ENCODE results near the gene PAOX. TPM values are rescaled to one million over a fixed set of nuclear protein-coding genes. Genes with fewer than 3 reads are reported as not detected.

Gene PAOX
- total RNA-seq, 1 donor from 2014 or later: 3.4 TPM

- peak; percentile 30 for DNase-seq
- intact Hi-C loops (cut with DNase I): no loop called here
- ATAC-seq (ENCODE audit: poor library complexity): no peak
Measured at GRCh38 chr10:133347710-133348517, 31.1 kb upstream of the PAOX start.

GRCh38 chr10:133349160-133349568, 29.9 kb upstream of the PAOX start:
- ATAC-seq (ENCODE audit: poor library complexity): no peak
- intact Hi-C loops (cut with DNase I): no loop called here
- DNase-seq: peak; percentile 21

GRCh38 chr10:133349577-133350011, 29.5 kb upstream of the PAOX start:
- intact Hi-C loops (cut with DNase I): no loop called here
- ATAC-seq (ENCODE audit: poor library complexity) (no peak), DNase-seq (peak; percentile 22)

GRCh38 chr10:133350283-133350949, 28.6 kb upstream of the PAOX start:
- peak; percentile 35 for DNase-seq

GRCh38 chr10:133350950-133351329, 28.1 kb upstream of the PAOX start:
- intact Hi-C loops (cut with DNase I): no loop called here
- DNase-seq (peak; percentile 30), ATAC-seq (ENCODE audit: poor library complexity) (no peak)

More at GRCh38 chr10:133350283-133350949, 28.6 kb upstream of the PAOX start:
- ATAC-seq (ENCODE audit: poor library complexity): no peak
- intact Hi-C loops (cut with DNase I): no loop called here

- DNase-seq (peak; percentile 37), ATAC-seq (ENCODE audit: poor library complexity) (no peak)
- intact Hi-C loops (cut with DNase I): no loop called here
Measured at GRCh38 chr10:133351408-133352318, 27.4 kb upstream of the PAOX start.

- ATAC-seq (ENCODE audit: poor library complexity): no peak
- intact Hi-C loops (cut with DNase I): no loop called here
- DNase-seq: peak; percentile 40
Measured at GRCh38 chr10:133353202-133353959, 25.7 kb upstream of the PAOX start.

GRCh38 chr10:133353988-133354605, 25.0 kb upstream of the PAOX start:
- no peak for ATAC-seq (ENCODE audit: poor library complexity)
- peak; percentile 26 for DNase-seq
- intact Hi-C loops (cut with DNase I): no loop called here

- intact Hi-C loops (cut with DNase I): no loop called here
- peak; percentile 27 for DNase-seq
- ATAC-seq (ENCODE audit: poor library complexity): no peak
Measured at GRCh38 chr10:133354672-133355240, 24.3 kb upstream of the PAOX start.

GRCh38 chr10:133355266-133355665, 23.8 kb upstream of the PAOX start:
- DNase-seq (no peak), ATAC-seq (ENCODE audit: poor library complexity) (no peak)
- intact Hi-C loops (cut with DNase I): no loop called here

GRCh38 chr10:133355991-133356390, 23.1 kb upstream of the PAOX start:
- no peak for ATAC-seq (ENCODE audit: poor library complexity)
- peak; percentile 32 for DNase-seq
- intact Hi-C loops (cut with DNase I): no loop called here

GRCh38 chr10:133356549-133357284, 22.3 kb upstream of the PAOX start:
- intact Hi-C loops (cut with DNase I): no loop called here
- ATAC-seq (ENCODE audit: poor library complexity) (no peak), DNase-seq (peak; percentile 43)

GRCh38 chr10:133357285-133358161, 21.5 kb upstream of the PAOX start, which contains the start of gene FUOM:
Gene FUOM (minus strand): TSS chr10:133358019. CDS start chr10:133358007, 12 bp downstream.
- DNase-seq: peak; percentile 75
- ATAC-seq (ENCODE audit: poor library complexity): peak; percentile 87
- intact Hi-C loops (cut with DNase I): no loop called here

GRCh38 chr10:133358162-133358924, 20.7 kb upstream of the PAOX start:
- peak; percentile 42 for ATAC-seq (ENCODE audit: poor library complexity)
- peak; percentile 61 for DNase-seq
- intact Hi-C loops (cut with DNase I): no loop called here

GRCh38 chr10:133358925-133359310, 20.1 kb upstream of the PAOX start:
- DNase-seq (no peak), ATAC-seq (ENCODE audit: poor library complexity) (no peak)
- intact Hi-C loops (cut with DNase I): no loop called here
